CD4-positive, alpha-beta T cell treated with Interleukin-4 for 1 hour (primary cell): ENCODE measurements around the gene ABCA12.
"Not testable (repeated sequence)": the region's sequence is repeated elsewhere in the genome, so short reads cannot be mapped to it uniquely, and the experiment has no call there.

Experiments
- DNase-seq, 2 donors: peaks; one replicate each; pipeline ENCODE4 v3.0.0-alpha.2; 2020 to 2022

Gene ABCA12

GRCh38 chr2:215138479-215138878, at the start of gene ABCA12:
ABCA12 (minus strand) TSS chr2:215138626; CDS start chr2:215138208, 418 bp downstream.
- DNase-seq, result no peak

DNA sequence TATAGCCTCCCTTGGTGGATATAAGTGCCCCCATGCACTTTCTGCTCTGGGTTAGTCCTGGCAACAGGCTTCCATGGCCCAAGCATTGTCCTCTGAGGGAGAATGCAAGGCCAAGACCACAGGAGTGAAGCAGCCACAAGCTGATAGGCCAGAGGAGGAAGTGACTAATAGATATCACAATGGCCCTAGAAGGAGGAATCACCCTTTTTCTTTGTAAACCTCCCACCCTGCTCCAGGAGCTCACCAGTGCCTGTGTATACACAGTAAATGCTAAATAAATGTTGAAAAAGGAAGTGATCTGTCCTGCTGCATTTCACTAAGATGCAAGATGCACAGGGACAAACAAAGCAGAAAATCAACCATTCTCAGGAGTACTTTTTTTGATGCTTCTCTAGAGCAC, 49.7 kb upstream of the ABCA12 start:
- DNase-seq, result no peak

- no peak for DNase-seq
Observed at GRCh38 chr2:215186021-215186420, 47.6 kb upstream of the ABCA12 start.

GRCh38 chr2:215178121-215178520, 39.7 kb upstream of the ABCA12 start:
- DNase-seq, result no peak

DNA sequence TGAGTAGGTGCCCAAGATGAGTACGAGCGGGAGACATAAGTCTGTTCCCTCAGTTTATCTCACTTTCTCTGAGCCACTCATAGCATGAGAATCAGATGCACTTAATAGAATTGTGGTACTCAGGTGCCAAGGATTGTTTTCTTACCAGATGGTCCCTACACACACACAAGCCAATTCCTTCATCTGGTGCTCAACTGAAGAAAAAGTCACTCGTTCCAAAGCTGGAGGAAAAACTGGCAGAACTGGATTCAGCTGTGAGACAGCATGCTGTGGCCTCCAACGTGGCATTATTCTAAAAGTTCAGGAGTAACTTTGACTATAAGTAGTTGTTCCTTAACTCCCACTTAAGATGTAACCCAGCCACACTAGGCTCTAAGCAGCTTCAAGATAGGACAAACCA, 33.4 kb upstream of the ABCA12 start:
- no peak for DNase-seq

DNA sequence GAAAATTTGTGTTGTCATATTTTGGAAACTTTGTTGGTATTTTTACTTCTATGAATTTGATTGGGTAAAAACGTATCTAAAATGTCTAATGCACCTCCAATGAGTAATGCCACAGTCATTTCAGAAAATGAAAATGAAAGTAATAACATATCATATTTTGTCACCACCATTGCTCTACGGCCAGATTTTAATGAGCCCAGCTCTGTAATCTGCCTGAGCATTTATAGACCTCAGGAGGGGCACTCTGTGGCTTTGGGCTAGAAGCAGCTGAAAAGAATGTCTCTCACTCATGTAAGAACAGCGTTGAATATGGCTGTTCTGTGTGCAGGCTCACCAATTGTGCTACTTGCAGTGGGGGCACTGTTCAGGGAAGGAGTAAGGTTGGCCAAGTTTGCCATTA, 32.7 kb upstream of the ABCA12 start:
- peak in 1 of 2 donors; percentile 45 for DNase-seq

- DNase-seq, result not testable (repeated sequence)
Observed at GRCh38 chr2:215166505-215166904, 28.1 kb upstream of the ABCA12 start.

DNA sequence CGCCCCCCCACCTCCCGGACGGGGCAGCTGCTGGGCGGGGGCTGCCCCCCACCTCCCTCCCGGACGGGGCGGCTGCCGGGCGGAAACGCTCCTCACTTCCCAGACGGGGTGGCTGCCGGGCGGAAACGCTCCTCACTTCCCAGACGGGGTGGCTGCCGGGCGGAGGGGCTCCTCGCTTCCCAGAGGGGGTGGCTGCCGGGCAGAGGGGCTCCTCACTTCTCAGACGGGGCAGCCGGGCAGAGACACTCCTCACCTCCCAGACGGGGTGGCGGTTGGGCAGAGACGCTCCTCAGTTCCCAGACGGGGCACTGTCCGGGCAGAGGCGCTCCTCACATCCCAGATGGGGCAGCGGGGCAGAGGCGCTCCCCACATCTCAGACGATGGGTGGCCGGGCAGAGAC, 24.9 kb upstream of the ABCA12 start:
- not testable (repeated sequence) for DNase-seq

DNA sequence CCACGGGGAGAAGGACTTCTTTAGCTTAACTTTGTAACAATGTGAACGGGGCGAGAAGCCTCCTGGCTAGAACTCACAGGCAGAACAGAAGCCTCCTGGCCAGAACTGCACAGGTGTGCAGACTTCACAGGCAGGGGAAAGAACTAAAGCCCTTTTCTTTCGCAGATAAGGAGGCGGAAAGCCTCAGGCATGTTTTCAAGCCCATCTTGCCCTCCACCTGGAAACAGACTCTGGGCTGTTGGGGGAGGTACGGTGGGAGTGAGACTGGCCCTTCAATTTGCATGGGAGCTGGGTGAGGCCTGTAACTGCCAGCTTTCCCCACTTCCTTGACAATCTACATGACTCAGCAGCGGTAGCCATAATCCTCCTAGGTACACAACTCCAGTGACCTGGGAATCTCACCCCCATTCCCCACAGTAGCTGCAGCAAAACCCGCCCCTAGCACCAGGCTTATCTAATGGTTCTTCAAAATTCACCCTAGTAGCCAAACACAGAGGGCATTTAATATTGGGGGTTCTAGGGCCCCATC, 22.9 kb upstream of the ABCA12 start:
- DNase-seq, result no peak

- no peak for DNase-seq
Observed at GRCh38 chr2:215160081-215160480, 21.7 kb upstream of the ABCA12 start.

DNA sequence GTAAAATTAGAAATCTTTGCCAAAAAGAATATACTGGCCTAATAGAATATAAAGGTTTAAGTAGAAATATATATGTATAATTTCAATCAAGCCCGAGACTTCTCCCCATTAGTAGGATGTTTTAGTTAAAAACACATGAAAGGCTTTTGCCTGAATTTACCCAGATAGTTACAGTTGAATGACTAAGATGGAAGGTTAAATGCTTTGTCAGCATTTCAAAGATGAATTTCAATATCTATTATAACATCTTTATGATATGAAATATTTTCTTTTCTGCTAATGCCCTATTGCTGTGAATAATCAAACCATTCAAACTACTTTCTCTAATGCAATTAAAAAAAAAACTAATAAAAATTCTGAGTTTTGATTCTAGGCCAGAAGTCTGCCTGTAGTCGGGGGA, 18.0 kb upstream of the ABCA12 start:
- no peak for DNase-seq

GRCh38 chr2:215149894-215150293, 11.5 kb upstream of the ABCA12 start:
- no peak for DNase-seq

- no peak for DNase-seq
Observed at GRCh38 chr2:215149486-215149885, 11.1 kb upstream of the ABCA12 start.

DNA sequence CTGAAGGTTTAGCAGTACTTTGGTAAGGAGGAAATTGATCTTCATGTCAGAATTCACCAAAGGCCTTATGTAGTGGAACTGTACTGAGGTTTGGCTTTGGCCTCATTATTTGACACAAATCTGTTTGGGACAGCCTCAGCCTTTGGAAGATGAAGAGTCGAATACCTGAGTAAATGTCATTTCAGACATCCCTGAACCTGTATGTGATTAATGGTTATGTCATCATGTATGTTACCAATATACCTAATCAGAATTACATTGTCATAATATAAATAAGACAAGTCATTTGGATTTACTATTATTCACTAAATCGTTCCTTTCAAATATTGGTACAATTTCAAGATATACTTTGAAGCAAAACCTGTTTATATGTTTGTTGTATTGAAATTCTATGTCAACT, 10.6 kb upstream of the ABCA12 start:
- no peak for DNase-seq

DNA sequence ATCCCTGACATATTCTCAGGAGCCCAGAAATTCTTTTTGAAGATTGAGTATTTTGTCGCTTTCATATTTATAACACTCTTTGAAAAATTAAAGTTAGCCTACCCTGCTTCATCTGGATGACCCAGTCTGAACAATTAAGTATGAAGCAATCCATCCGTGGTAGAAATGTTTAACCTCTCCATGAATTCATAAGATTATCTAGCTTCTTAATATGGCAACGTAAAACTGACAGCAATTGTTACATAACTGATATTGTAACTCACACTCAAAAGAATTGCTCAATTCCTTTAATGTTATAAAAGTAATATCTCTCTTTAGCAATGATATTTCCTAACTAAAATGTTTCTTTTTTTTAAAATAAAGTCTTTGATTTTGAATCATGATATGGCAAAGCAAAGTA, 7.2 kb upstream of the ABCA12 start:
- no peak for DNase-seq

- DNase-seq, result no peak
Observed at GRCh38 chr2:215144106-215144875, 5.9 kb upstream of the ABCA12 start.

DNA sequence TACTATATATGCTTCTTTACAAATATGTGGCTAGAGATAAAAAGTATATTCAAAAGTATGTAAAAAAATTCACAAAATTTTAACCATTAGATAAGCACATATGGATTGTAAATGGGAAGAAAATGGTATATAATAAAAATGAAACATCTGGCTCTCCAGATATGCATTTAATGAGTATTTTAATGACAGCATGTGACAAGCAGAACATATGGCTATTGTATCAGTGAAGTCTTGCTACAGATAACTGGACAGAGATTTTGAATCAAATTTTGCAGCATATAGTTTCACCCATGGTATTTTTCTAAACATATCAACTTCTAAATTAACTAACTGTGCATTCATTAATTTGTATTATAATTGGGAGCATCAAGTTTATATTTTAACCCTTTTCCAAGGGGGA, 5.0 kb upstream of the ABCA12 start:
- DNase-seq, result no peak

- no peak for DNase-seq
Observed at GRCh38 chr2:215141706-215142105, 3.3 kb upstream of the ABCA12 start.

DNA sequence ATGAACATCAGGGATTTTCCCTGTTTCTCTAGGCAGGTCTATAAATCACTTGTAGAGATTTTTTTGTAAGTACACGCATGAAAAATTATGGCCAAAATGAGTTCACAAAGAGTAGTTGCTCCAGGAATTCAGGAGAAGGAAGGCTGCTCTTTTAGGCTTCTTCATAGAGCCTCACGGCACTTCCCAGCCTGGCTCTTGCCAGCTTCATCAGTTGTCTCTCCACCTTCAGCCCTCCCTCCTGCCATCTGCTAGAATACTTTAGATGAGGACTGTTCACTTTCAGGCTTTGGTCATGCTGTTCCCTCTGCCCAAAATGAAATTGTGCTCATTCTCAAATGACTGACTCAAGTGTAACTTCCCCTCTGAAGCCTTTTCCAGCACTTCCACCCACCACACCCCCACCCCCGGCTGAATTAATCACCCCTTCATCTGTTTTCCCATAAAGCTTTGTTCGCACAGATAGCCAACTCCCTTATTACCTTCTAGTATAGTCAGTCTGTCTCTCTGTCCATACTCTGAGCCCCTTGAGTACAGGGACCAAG, 1.8 kb upstream of the ABCA12 start:
- DNase-seq, result no peak

DNA sequence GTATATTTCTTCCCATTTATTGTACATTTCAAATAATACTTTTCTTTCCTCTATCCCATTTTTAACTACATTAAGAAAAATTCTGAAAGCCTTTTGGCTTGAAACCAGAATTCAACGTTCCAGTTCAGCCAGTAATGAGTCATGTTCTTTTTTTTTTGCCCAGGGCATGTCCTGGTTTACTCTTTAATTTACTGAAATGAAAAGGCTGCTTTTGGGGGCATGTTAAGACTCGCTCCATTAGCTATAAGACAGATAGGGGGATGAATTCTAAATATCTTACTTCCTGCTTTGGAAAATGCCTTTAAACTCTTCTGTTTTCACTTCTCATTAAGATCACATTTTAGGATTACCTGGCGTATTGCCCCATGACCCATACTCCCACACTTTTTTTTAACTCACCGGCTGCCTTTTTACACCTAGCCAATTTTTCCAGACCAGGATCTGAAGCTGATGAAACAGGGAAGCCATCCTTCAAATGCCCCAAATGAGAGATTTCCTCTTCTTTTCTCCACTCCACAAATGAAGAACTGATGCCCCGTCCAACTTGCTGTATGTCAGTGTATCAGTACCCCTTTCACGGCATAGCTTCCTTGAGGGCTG, 585 bp downstream of the ABCA12 start:
- DNase-seq, result no peak

GRCh38 chr2:215137329-215137686, 1.1 kb downstream of the ABCA12 start:
- DNase-seq, result no peak

- no peak for DNase-seq
Observed at GRCh38 chr2:215136669-215137328, 1.6 kb downstream of the ABCA12 start.

- no peak for DNase-seq
Observed at GRCh38 chr2:215120401-215120800, 18.0 kb downstream of the ABCA12 start.

DNA sequence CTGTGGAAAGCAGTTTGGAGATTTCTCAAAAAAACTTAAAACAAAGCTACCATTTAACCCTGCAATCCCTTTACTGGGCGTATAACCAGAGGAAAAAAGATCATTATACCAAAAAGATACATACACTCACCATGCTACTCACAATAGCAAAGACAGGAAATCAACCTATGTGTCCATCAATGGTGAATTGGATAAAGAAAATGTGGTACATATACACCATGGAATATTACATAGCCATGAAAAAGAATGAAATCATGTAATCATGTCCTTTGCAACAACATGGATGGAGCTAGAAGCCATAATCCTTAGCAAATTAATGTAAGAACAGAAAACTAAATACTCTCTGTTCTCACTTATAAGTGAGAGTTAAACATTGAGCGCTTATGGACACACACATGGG, 18.6 kb downstream of the ABCA12 start:
- DNase-seq, result no peak
